Upper lobe of left lung (tissue), 6 donors: ENCODE results near the gene SUPT3H. TPM values are rescaled to one million over a fixed set of nuclear protein-coding genes. Genes with fewer than 3 reads are reported as not detected.

Source experiments
- ATAC-seq, 2 donors: fragments of 200-7000 bp; cut with Tn5 transposase; one replicate each; pipeline ENCODE4 v1.9.1; 2022; ENCODE audit warnings: mild to moderate bottlenecking in 2 of 2, moderate library complexity in 2 of 2; ENCODE audit not compliant: low FRiP score in 2 of 2
- DNase-seq, 2 donors: peaks; one replicate each; pipeline ENCODE4 v3.0.0-alpha.2; 2019 to 2020
- H3K27ac ChIP-seq, 4 donors: fragments of 200-600 bp; sonication (generic); one replicate each; pipeline ENCODE4 v1.5.1; 2016 to 2019
- H3K27me3 ChIP-seq, 4 donors: fragments of 200-600 bp; sonication (generic); one replicate each; pipeline ENCODE4 v1.5.1; 2017 to 2019
- H3K36me3 ChIP-seq, 4 donors: fragments of 200-600 bp; sonication (generic); one replicate each; pipeline ENCODE4 v1.5.1; 2016 to 2019
- H3K4me1 ChIP-seq, 4 donors: fragments of 200-600 bp; sonication (generic); one replicate each; pipeline ENCODE4 v1.5.1; 2018 to 2019
- H3K4me3 ChIP-seq, 4 donors: fragments of 200-600 bp; sonication (generic); one replicate each; pipeline ENCODE4 v1.5.1; 2017 to 2019; ENCODE audit warnings: mild to moderate bottlenecking in 2 of 4, moderate library complexity in 1 of 4
- H3K9me3 ChIP-seq, 4 donors: fragments of 200-600 bp; sonication (generic); one replicate each; pipeline ENCODE4 v1.5.1; 2018 to 2019
- EP300 ChIP-seq, 4 donors: sonication (generic); formaldehyde crosslinking; IDR thresholded peaks; one replicate each; pipeline ENCODE4 v1.5.1; 2017; ENCODE audit warnings: antibody characterized with exemption in 4 of 4, control low read depth in 2 of 4
- POLR2A ChIP-seq, 4 donors: fragments of 450-650 bp; IDR thresholded peaks; one replicate each; pipeline ENCODE4 v1.5.1; 2016 to 2017; ENCODE audit warnings: antibody characterized with exemption in 4 of 4, mild to moderate bottlenecking in 2 of 4
- POLR2AphosphoS5 ChIP-seq, 2 donors: sonication (generic); formaldehyde crosslinking; IDR thresholded peaks; one replicate each; pipeline ENCODE4 v1.5.1; 2017; ENCODE audit warnings: antibody characterized with exemption in 2 of 2
- WGBS, 2 donors: methylation state at CpG; one replicate each; pipeline ENCODE4 v1.1.5; 2017 to 2018; 5-methylcytosine and 5-hydroxymethylcytosine counted together
- total RNA-seq, 6 donors: library from RNA; depleted of rRNA in 4 of 6; stranded (reverse); fragments of >200 nt in 4 of 6; gene quantifications; one replicate each; pipeline versions ENCODE4 v1.1.0 to v1.2.1, GENCODE V29; 2016 to 2021
- TF ChIP-seq, protein P1 (sequence below), 6 experiments: fragments of 450-650 bp in 4 of 6; fragments of 200-600 bp in 2 of 6; sonication (generic) in 2 of 6; IDR thresholded peaks; one replicate each; pipeline ENCODE4 v1.5.1; 2016 to 2019; ENCODE audit warnings: antibody characterized with exemption in 6 of 6
- donor health status: DM: no; HTN: no; CAD: no; lungs with moderate emphysema.
- donor health status: DM: no; HTN: yes; CAD: no; lungs with severe emphysema.

SUPT3H gene
- total RNA-seq, 6 donors from 2014 or later, result 6.4 to 45.1 (median 8.9) TPM

GRCh38 chr6:44943541-44943940 is 434.2 kb downstream of the SUPT3H start:
- no peak for DNase-seq
- Histone ChIP-seq H3K36me3 (no peaks in the 10 kb centered on the region), H3K27ac (no peak overlapping the region), H3K4me1 (no peaks in the 10 kb centered on the region), H3K4me3 (no peak overlapping the region), H3K9me3 (peaks cover 0 to 4% (median 0%) of the 10 kb centered on the region in 4 donors), H3K27me3 (no peaks in the 10 kb centered on the region)
- WGBS, 2 donors, result 89% methylated on average over 3 of the region's 3 CpGs
- ATAC-seq, result no peak
- TF ChIP-seq EP300 (IDR thresholded peaks at IDR 0.05), result no peak
- no peak for TF ChIP-seq POLR2A (IDR thresholded peaks at IDR 0.05)
- TF ChIP-seq POLR2AphosphoS5 (IDR thresholded peaks at IDR 0.05), result no peak
- TF ChIP-seq, protein P1, sequence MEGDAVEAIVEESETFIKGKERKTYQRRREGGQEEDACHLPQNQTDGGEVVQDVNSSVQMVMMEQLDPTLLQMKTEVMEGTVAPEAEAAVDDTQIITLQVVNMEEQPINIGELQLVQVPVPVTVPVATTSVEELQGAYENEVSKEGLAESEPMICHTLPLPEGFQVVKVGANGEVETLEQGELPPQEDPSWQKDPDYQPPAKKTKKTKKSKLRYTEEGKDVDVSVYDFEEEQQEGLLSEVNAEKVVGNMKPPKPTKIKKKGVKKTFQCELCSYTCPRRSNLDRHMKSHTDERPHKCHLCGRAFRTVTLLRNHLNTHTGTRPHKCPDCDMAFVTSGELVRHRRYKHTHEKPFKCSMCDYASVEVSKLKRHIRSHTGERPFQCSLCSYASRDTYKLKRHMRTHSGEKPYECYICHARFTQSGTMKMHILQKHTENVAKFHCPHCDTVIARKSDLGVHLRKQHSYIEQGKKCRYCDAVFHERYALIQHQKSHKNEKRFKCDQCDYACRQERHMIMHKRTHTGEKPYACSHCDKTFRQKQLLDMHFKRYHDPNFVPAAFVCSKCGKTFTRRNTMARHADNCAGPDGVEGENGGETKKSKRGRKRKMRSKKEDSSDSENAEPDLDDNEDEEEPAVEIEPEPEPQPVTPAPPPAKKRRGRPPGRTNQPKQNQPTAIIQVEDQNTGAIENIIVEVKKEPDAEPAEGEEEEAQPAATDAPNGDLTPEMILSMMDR (IDR thresholded peaks at IDR 0.05), result no peak

DNA sequence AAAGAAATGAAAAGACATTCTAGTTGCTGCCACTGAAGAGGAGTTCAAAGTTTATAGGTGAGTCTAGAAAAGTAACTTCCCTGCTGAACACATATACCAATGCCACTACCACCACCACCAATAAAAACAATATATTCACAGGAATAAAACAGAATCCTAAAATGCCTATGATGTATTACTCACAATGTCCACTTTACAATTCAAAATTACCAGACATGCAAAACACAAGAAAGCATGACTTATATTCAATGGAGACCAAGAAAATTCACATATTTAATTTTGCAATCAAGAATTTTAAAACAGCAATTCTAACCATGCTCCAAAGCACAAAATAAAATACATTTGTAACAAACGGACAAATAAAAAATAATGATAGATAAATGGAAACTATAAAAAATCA is 434.9 kb downstream of the SUPT3H start:
- H3K4me1 ChIP-seq, result no peaks in the 10 kb centered on the region
- ATAC-seq, result no peak
- TF ChIP-seq, protein P1 (IDR thresholded peaks at IDR 0.05), result no peak
- peaks cover 0 to 4% (median 0%) of the 10 kb centered on the region in 4 donors for H3K9me3 ChIP-seq
- DNase-seq, result no peak
- no peaks in the 10 kb centered on the region for H3K27me3 ChIP-seq
- H3K4me3 ChIP-seq, result no peak overlapping the region
- no peaks in the 10 kb centered on the region for H3K36me3 ChIP-seq
- 91 to 100% methylated on average over 1 of the region's 1 CpG for WGBS, 2 donors
- no peak overlapping the region for H3K27ac ChIP-seq

- Histone ChIP-seq H3K27me3 (no peaks in the 10 kb centered on the region), H3K4me3 (no peak overlapping the region), H3K4me1 (no peaks in the 10 kb centered on the region), H3K9me3 (peaks cover 0 to 4% (median 0%) of the 10 kb centered on the region in 4 donors), H3K27ac (no peak overlapping the region), H3K36me3 (no peaks in the 10 kb centered on the region)
- DNase-seq (no peak), ATAC-seq (no peak)
- 90 to 95% methylated on average over 6 of the region's 6 CpGs for WGBS, 2 donors
- no peak for TF ChIP-seq POLR2AphosphoS5 (IDR thresholded peaks at IDR 0.05)
- no peak for TF ChIP-seq POLR2A (IDR thresholded peaks at IDR 0.05)
- TF ChIP-seq EP300 (IDR thresholded peaks at IDR 0.05), result no peak
- TF ChIP-seq, protein P1 (IDR thresholded peaks at IDR 0.05), result no peak
Observed at GRCh38 chr6:44942201-44942600, 435.5 kb downstream of the SUPT3H start.

GRCh38 chr6:44940367-44940766 is 437.4 kb downstream of the SUPT3H start:
- no peak for TF ChIP-seq POLR2AphosphoS5 (IDR thresholded peaks at IDR 0.05)
- no peak for TF ChIP-seq POLR2A (IDR thresholded peaks at IDR 0.05)
- TF ChIP-seq EP300 (IDR thresholded peaks at IDR 0.05), result no peak
- TF ChIP-seq, protein P1 (IDR thresholded peaks at IDR 0.05), result no peak
- Histone ChIP-seq H3K27ac (no peak overlapping the region), H3K4me1 (no peaks in the 10 kb centered on the region), H3K27me3 (no peaks in the 10 kb centered on the region), H3K4me3 (no peak overlapping the region), H3K9me3 (peaks cover 0 to 2% (median 0%) of the 10 kb centered on the region in 4 donors), H3K36me3 (no peaks in the 10 kb centered on the region)
- 39 to 95% methylated on average over 1 of the region's 1 CpG for WGBS, 2 donors
- no peak for ATAC-seq
- no peak for DNase-seq

- WGBS, 2 donors, result 66 to 90% methylated on average over 2 of the region's 2 CpGs
- ATAC-seq, result no peak
Observed at GRCh38 chr6:44935693-44936300, 441.9 kb downstream of the SUPT3H start.

More at GRCh38 chr6:44935693-44936300, 441.9 kb downstream of the SUPT3H start:
- Histone ChIP-seq H3K36me3 (no peaks in the 10 kb centered on the region), H3K27me3 (no peaks in the 10 kb centered on the region), H3K4me1 (no peaks in the 10 kb centered on the region), H3K27ac (no peak overlapping the region), H3K4me3 (no peak overlapping the region), H3K9me3 (no peaks in the 10 kb centered on the region)
- DNase-seq, result no peak
- TF ChIP-seq EP300 (IDR thresholded peaks at IDR 0.05), result no peak
- TF ChIP-seq POLR2AphosphoS5 (IDR thresholded peaks at IDR 0.05), result no peak
- TF ChIP-seq, protein P1 (IDR thresholded peaks at IDR 0.05), result no peak
- TF ChIP-seq POLR2A (IDR thresholded peaks at IDR 0.05), result no peak
